Bronchial epithelial cell (primary cell): ENCODE results near the gene PIH1D2. TPM values are rescaled to one million over a fixed set of nuclear protein-coding genes. Genes with fewer than 3 reads are reported as not detected.
A peak's percentile ranks its signal among the peaks of the same experiment; 100 is the strongest.

Experiments used
- DNase-seq: peaks from one replicate; pipeline ENCODE4 v3.0.0-alpha.2; 2010; ENCODE audit warnings: low read depth
- FAIRE-seq: peaks from 2 replicates; lab custom pipeline; 2011; peaks lifted over from hg19 to GRCh38; lab: Jason Lieb, UNC
- H3K27me3 ChIP-seq: 2 replicates; pipeline ENCODE4 v1.5.1; 2011; ENCODE audit warnings: low read length; ENCODE audit not compliant: control insufficient read depth, insufficient read depth
- H3K36me3 ChIP-seq: 2 replicates; pipeline ENCODE4 v1.5.1; 2011; ENCODE audit warnings: low read length; ENCODE audit not compliant: control insufficient read depth, insufficient read depth
- H3K4me3 ChIP-seq: 2 replicates; pipeline ENCODE4 v1.5.1; 2011; ENCODE audit warnings: mild to moderate bottlenecking, low read depth, low read length, control low read depth
- total RNA-seq: library from RNA; depleted of rRNA; stranded (reverse); fragments of >200 nt; gene quantifications from 2 replicates; pipeline ENCODE4 v1.2.1, GENCODE V29; 2014
- TF ChIP-seq, protein P1 (sequence below): IDR thresholded peaks from 2 replicates; pipeline ENCODE4 v1.5.1; 2011; ENCODE audit warnings: mild to moderate bottlenecking, moderate library complexity, low read length, control low read depth, inconsistent platforms; ENCODE audit not compliant: insufficient read depth, severe bottlenecking

Gene PIH1D2
- total RNA-seq: 0.51 and 0.53 TPM in 2 replicates

DNA sequence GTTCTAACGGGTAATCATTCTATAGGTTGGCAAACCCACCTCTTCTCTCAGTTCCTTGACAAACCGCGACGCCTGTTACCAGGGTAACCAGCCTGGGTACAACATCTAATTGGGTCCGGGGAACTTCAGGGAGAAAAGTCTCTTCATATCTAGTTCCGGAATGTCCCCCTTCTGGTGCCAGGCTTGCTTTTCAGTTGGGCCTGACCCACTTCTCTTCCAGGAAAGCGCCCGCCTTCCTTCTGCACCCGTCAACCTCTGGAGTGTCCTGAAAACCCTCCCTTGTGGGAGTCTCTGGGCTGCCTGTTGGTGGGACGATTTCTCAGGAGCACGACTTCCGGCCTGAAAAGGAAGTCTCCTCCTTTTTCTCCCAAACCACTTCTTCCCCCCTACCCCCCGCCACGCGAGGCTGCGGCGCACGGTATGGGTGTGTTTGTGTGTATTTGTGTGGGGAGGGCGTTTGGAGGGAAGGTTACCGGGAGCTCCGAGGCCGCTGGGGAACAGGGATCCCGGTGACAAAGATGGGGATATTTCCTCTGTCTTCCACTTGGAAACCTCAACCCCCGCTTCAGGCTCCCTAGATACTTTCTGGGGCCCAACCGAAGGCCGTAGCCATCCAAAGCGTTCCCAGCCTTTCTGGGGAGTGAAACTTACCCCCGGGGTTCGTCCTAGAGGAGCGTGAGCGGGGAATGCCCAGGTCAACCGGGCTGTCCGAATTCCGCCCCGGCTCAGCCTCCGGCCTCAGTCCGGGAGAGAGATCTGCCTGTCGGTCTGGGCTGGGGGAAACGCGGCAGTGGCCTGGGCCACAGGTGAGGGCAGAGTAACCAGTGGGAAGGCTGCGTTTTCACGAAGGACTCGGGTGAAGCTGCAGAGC, at the start of gene PIH1D2, which contains the start of gene NKAPD1:
Gene PIH1D2 (minus strand): TSS at position 77 of the 871 bp plus-strand sequence. CDS start 843 bp downstream, outside the sequence.
Gene NKAPD1 (plus strand): TSS at position 359 of the 871 bp plus-strand sequence. CDS start 1,276 bp downstream, outside the sequence.
- DNase-seq: peak; percentile 82
- TF ChIP-seq, protein P1, sequence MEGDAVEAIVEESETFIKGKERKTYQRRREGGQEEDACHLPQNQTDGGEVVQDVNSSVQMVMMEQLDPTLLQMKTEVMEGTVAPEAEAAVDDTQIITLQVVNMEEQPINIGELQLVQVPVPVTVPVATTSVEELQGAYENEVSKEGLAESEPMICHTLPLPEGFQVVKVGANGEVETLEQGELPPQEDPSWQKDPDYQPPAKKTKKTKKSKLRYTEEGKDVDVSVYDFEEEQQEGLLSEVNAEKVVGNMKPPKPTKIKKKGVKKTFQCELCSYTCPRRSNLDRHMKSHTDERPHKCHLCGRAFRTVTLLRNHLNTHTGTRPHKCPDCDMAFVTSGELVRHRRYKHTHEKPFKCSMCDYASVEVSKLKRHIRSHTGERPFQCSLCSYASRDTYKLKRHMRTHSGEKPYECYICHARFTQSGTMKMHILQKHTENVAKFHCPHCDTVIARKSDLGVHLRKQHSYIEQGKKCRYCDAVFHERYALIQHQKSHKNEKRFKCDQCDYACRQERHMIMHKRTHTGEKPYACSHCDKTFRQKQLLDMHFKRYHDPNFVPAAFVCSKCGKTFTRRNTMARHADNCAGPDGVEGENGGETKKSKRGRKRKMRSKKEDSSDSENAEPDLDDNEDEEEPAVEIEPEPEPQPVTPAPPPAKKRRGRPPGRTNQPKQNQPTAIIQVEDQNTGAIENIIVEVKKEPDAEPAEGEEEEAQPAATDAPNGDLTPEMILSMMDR: no peak
- H3K27me3 ChIP-seq: no peaks in the 10 kb centered on the region
- no peak for FAIRE-seq
- H3K36me3 ChIP-seq: peaks cover 7% of the 10 kb centered on the region
- peak within 1 kb of the TSS; percentile 83 for H3K4me3 ChIP-seq

DNA sequence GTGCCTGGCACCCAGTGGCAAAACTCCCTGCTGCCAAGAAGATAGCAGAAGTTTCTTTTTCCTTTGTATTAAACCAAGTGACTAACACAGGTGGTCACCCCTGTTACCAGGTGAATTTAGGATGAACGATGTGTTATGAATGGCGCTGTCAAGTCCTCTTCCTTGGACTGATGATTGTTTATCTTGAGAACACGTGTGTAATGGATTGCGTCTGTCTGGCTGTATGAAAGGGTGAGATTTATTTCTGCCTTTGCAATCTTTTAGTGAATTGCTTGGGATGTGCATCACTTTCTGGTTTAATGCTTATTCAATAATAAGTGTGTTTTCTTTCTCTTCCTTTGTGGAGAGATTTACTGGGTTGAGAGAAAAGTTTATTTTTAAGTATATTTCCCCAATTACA, 49.3 kb upstream of the PIH1D2 start:
- Histone ChIP-seq H3K4me3 (no peak overlapping the region), H3K27me3 (no peaks in the 10 kb centered on the region), H3K36me3 (no peaks in the 10 kb centered on the region)
- TF ChIP-seq, protein P1: no peak
- no peak for DNase-seq
- no peak for FAIRE-seq

DNA sequence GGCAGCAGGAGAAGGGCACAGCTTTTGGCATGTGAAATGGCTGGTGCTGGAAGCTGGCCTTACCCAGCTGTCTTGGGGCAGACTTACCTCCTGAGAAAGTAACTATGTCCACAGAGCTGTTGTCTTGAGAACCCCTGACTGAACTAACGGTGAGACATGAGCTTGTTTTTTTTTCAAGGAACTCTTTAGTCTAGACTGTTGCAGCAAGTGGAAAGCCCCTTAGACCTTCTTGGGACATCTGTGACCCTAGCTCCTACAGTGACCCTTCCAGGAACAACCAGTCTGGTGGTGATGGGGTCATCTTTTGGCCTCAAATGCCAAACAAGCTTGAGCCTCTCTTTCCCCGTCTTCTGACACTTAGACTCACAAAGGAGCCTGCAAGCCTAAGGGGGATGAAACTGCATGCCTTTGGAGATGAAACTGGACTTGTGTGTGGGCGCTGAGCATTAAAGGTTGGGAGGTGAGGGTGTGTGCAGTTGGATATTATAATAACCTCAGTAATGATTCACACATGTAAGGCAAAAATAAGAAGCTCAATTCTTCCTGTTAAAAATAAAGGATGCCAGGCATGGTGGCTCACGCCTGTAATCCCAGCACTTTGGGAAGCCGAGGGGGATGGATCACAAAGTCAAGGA, 48.3 kb upstream of the PIH1D2 start:
- TF ChIP-seq, protein P1: no peak
- Histone ChIP-seq H3K27me3 (no peaks in the 10 kb centered on the region), H3K4me3 (no peak overlapping the region), H3K36me3 (no peaks in the 10 kb centered on the region)
- DNase-seq (peak; percentile 28), FAIRE-seq (no peak)

DNA sequence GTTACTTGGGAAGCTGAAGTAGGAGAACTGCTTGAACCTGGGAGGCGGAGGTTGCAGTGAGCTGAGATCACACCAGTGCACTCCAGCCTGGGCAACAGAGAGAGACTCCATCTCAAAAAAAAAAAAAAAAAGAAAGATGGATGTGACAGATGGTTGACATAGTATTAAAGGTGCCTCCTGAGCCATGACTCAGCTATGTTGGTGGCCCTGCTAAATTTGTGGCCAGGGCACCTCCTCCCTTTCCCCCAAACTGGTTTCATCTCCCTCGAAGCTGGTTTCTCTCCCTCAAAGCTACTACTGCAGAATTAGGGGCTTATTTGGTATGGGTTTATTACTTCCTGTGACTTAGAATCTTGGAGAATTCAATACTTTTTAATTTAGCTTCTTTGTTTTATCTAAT, 44.4 kb upstream of the PIH1D2 start:
- TF ChIP-seq, protein P1: no peak
- no peaks in the 10 kb centered on the region for H3K36me3 ChIP-seq
- FAIRE-seq (no peak), DNase-seq (no peak)
- no peak overlapping the region for H3K4me3 ChIP-seq
- H3K27me3 ChIP-seq: no peaks in the 10 kb centered on the region

- H3K36me3 ChIP-seq: no peaks in the 10 kb centered on the region
- TF ChIP-seq, protein P1: no peak
- no peak overlapping the region for H3K4me3 ChIP-seq
- no peak for FAIRE-seq
- no peak for DNase-seq
- H3K27me3 ChIP-seq: no peaks in the 10 kb centered on the region
Observed at GRCh38 chr11:112115386-112115785, 41.6 kb upstream of the PIH1D2 start.
